ENCODE measurements around the gene ACSM4.

GRCh38 chr12:7369274-7369729 is 65.4 kb downstream of the ACSM4 start:
- TF ChIP-seq CTCF (IDR thresholded peaks at IDR 0.05), result no peak
- no peak for TF ChIP-seq EP300 (IDR thresholded peaks at IDR 0.05)

Measured in esophagus muscularis mucosa (tissue), 3 donors.